ENCODE results near the gene RPL13A. TPM values are rescaled to one million over a fixed set of nuclear protein-coding genes. Genes with fewer than 3 reads are reported as not detected.
A peak's percentile ranks its signal among the peaks of the same experiment; 100 is the strongest.
"Not testable (repeated sequence)": the region's sequence is repeated elsewhere in the genome, so short reads cannot be mapped to it uniquely, and the experiment has no call there.

The RPL13A gene
- total RNA-seq, 1 donor: 4,457 TPM

GRCh38 chr19:49468746-49469447, 18.5 kb upstream of the RPL13A start:
- H3K4me1 ChIP-seq (ENCODE audit: insufficient read depth, low read length): peaks cover 59% of the 10 kb centered on the region
- H3K9me3 ChIP-seq (ENCODE audit: low read depth, low read length): no peaks in the 10 kb centered on the region
- no peaks in the 10 kb centered on the region for H3K27me3 ChIP-seq (ENCODE audit: insufficient read depth, low read length)
- no peak overlapping the region for H3K4me3 ChIP-seq (ENCODE audit: low read length)

DNA sequence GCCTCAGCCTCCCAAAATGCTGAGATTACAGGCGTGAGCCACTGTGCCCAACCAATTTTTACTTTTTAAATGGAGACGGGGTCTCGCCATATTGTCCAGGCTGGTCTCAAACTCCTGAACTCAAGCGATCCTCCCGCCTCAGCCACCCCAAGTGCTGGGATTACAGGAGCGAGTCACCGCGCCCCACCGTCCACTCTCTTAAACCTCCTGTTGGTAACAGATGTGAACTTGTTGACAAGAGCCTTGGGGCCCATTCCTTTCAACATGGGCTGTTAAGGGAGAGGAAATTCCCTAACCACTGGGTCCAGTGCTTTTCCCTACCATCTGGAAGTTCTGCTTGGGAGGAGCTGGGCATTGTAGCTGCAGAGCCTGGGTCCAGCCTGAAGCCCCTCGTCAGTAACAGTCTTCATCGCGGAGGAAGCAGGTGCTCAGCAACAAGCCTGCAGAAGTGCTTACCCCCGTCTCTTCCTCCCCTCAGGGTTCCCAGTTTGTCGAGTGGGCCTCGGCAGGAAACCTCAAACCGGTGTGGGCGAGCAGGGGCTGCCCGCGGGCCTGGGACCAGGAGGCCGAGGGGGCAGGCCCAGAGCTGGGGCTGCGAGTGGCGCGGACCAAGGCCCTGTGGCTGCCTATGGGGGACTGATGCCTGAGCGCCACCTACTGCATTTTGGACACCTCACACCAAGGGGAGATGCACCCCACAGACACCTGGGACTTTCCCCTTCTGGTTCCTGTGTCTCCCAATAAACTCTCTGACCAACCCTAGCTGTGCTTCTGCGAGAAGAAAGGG, 17.4 kb upstream of the RPL13A start:
- Histone ChIP-seq H3K9me3 (ENCODE audit: low read depth, low read length) (no peaks in the 10 kb centered on the region), H3K4me1 (ENCODE audit: insufficient read depth, low read length) (peaks cover 65% of the 10 kb centered on the region), H3K27me3 (ENCODE audit: insufficient read depth, low read length) (no peaks in the 10 kb centered on the region), H3K4me3 (ENCODE audit: low read length) (no peak overlapping the region)

- Histone ChIP-seq H3K9me3 (ENCODE audit: low read depth, low read length) (no peaks in the 10 kb centered on the region), H3K27me3 (ENCODE audit: insufficient read depth, low read length) (no peaks in the 10 kb centered on the region), H3K4me1 (ENCODE audit: insufficient read depth, low read length) (peaks cover 69% of the 10 kb centered on the region), H3K4me3 (ENCODE audit: low read length) (no peak overlapping the region)
These were observed 16.8 kb upstream of the RPL13A start for GRCh38 chr19:49470615-49470978.

DNA sequence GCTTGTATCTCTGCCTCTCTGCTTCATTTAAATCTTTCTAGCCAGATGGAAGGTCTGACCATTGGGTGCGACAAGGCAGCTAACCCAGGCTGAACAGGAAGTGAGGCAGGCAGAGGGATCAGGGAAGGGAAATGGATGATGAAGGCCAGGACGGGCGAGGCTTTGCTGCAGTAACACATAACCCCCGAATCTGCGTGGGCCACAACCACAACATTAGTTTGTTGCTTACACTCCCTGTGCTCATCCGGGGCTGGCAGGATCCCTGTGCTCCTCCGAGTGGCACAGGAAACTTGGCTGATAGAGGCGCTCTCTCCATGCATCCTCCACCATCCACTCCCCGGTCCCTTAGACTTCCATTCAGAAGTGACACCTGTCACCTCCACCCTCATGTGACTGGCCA, 14.5 kb upstream of the RPL13A start:
- H3K4me3 ChIP-seq (ENCODE audit: low read length): no peak overlapping the region
- H3K27me3 ChIP-seq (ENCODE audit: insufficient read depth, low read length): no peaks in the 10 kb centered on the region
- no peaks in the 10 kb centered on the region for H3K9me3 ChIP-seq (ENCODE audit: low read depth, low read length)
- H3K4me1 ChIP-seq (ENCODE audit: insufficient read depth, low read length): peaks cover 81% of the 10 kb centered on the region

- peaks cover 80% of the 10 kb centered on the region for H3K4me1 ChIP-seq (ENCODE audit: insufficient read depth, low read length)
- not testable (repeated sequence) for H3K27me3 ChIP-seq (ENCODE audit: insufficient read depth, low read length); H3K9me3 ChIP-seq (ENCODE audit: low read depth, low read length)
- H3K4me3 ChIP-seq (ENCODE audit: low read length): peak overlapping the region; percentile 63
These were observed 13.9 kb upstream of the RPL13A start for GRCh38 chr19:49473501-49473867.

- Histone ChIP-seq H3K27me3 (ENCODE audit: insufficient read depth, low read length) (no peaks in the 10 kb centered on the region), H3K4me3 (ENCODE audit: low read length) (peak within 1 kb of the TSS; percentile 63), H3K9me3 (ENCODE audit: low read depth, low read length) (no peaks in the 10 kb centered on the region), H3K4me1 (ENCODE audit: insufficient read depth, low read length) (peaks cover 80% of the 10 kb centered on the region)
These were observed 13.4 kb upstream of the RPL13A start, which contains the start of gene FLT3LG for GRCh38 chr19:49473868-49474541. Gene FLT3LG, plus strand, starts transcription at chr19:49474215. Its CDS starts 425 bp downstream, at chr19:49474640.

DNA sequence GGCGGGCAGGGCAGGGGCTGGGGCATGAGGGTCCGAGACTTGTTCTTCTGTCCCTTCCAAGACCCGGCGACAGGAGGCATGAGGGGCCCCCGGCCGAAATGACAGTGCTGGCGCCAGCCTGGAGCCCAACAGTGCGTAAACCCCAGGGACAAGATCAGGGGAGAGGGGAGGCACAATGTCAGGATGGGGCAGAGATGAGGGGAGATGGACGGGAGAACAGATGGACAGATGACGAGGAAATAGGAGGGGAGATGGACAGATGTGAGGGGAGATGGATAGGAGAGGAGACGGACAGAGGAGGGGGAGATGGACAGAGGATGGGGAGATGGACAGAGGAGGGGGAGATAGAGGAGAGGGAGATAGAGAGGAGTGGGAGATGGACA, 12.9 kb upstream of the RPL13A start:
- peak overlapping the region; percentile 63 for H3K4me3 ChIP-seq (ENCODE audit: low read length)
- no peaks in the 10 kb centered on the region for H3K27me3 ChIP-seq (ENCODE audit: insufficient read depth, low read length)
- no peaks in the 10 kb centered on the region for H3K9me3 ChIP-seq (ENCODE audit: low read depth, low read length)
- peaks cover 75% of the 10 kb centered on the region for H3K4me1 ChIP-seq (ENCODE audit: insufficient read depth, low read length)

DNA sequence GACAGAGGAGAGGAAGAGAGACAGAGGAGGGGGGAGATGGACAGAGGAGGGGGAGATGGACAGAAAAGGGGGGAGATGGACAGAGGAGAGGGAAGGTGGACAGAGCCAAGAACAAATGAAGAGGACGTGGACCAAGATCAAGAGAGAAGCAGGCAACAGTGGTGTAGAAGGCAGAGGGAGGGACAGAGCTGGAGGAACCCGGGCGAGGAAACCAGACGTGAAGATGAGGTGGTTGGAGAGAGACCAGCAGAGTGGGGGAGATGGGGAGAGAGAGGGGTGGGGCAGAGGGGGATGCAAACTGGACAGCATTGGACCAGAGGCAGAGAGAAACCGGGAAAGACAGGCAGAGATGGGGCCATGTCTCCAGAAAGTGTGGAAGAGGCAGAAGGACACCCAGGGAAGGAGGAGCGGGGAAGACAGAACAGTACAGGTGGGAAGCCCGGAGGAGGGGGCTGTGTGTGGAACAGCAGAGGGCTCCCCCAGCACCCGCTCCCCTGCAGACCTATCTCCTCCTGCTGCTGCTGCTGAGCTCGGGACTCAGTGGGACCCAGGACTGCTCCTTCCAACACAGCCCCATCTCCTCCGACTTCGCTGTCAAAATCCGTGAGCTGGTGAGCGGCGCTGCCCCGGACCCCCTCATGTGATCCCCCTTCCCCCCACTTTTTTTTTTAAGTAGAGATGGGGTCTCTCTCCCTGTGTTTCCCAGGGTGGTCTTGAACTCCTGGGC, 12.1 kb upstream of the RPL13A start:
- H3K4me1 ChIP-seq (ENCODE audit: insufficient read depth, low read length): peaks cover 68% of the 10 kb centered on the region
- peak overlapping the region; percentile 63 for H3K4me3 ChIP-seq (ENCODE audit: low read length)
- H3K9me3 ChIP-seq (ENCODE audit: low read depth, low read length): no peaks in the 10 kb centered on the region
- no peaks in the 10 kb centered on the region for H3K27me3 ChIP-seq (ENCODE audit: insufficient read depth, low read length)

GRCh38 chr19:49475995-49476880, 11.2 kb upstream of the RPL13A start:
- Histone ChIP-seq H3K9me3 (ENCODE audit: low read depth, low read length) (no peaks in the 10 kb centered on the region), H3K27me3 (ENCODE audit: insufficient read depth, low read length) (no peaks in the 10 kb centered on the region), H3K4me1 (ENCODE audit: insufficient read depth, low read length) (peaks cover 61% of the 10 kb centered on the region), H3K4me3 (ENCODE audit: low read length) (peak overlapping the region; percentile 63)

DNA sequence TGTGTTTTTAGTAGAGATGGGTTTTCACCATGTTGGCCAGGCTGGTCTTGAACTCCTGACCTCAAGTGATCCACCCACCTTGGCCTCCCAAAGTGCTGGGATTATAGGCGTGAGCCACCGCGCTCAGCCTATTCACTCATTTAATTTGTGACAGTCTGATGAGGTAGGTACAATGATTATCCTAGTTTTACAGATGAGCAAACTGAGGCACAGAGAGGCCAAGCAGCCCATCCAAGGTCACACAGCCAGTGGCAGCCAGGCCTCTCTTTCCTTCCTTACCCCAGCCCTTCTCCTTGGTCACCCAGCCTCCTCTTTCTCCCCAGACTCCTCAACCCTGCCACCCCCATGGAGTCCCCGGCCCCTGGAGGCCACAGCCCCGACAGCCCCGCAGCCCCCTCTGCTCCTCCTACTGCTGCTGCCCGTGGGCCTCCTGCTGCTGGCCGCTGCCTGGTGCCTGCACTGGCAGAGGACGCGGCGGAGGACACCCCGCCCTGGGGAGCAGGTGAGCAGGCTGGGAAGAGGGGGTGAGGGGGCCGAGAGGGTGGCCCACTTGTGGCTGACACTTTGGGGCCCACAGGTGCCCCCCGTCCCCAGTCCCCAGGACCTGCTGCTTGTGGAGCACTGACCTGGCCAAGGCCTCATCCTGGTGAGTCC, 7.3 kb upstream of the RPL13A start:
- Histone ChIP-seq H3K4me3 (ENCODE audit: low read length) (no peak overlapping the region), H3K27me3 (ENCODE audit: insufficient read depth, low read length) (no peaks in the 10 kb centered on the region), H3K4me1 (ENCODE audit: insufficient read depth, low read length) (peaks cover 30% of the 10 kb centered on the region), H3K9me3 (ENCODE audit: low read depth, low read length) (no peaks in the 10 kb centered on the region)

DNA sequence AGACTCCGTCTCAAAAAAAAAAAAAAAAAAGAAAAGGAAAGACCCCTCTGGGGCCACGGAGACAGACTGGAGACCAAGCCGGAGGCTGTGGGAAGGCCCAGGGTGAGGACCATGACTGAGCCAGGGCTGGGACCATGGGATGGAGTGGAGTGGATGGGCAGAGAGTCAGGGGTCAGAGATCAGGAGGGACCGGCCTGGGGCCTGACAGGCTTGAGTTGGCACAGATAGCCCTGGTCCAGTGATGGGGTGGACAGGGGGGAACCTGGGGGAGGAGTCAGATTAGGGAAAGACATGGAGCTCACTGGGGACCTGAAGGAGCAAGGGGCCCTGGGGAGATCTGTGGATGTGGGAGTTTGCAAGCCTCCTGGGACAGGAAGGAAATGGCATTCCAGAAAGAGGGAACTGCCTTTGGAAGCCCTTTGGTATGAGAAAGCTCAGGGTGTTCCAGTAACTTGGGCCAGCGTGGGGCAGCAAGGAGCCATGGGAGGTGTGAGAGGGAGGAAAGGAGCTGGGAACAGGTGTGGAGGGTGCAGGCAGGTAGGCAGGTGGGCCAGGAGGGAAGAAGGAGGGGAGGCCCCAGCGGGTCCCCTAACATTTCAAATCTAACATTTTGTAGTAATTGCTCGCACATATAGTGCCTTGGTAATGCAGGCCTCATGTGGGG, 6.3 kb upstream of the RPL13A start:
- Histone ChIP-seq H3K27me3 (ENCODE audit: insufficient read depth, low read length) (no peaks in the 10 kb centered on the region), H3K4me1 (ENCODE audit: insufficient read depth, low read length) (peaks cover 24% of the 10 kb centered on the region)

DNA sequence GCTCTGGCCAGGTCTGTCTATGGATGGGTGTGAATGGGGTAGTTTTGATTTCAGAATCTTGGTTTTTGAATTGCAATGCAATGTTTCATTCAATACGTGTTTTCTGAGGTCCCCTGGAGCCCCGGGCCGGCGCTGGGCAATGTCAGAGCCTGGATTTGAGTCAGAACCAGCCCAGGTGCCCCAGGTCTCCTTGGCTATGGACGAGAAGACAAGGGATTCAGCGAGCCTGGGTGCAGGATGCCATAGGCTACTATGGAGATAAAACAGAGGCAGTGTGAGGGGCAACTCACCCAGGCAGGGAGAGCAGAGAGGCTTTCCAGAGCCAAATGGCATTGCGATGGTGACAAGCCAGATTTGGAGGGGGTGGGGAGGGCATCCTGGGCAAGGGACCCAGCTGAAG, 1.2 kb upstream of the RPL13A start:
- peaks cover 31% of the 10 kb centered on the region for H3K4me1 ChIP-seq (ENCODE audit: insufficient read depth, low read length)
- H3K9me3 ChIP-seq (ENCODE audit: low read depth, low read length): no peaks in the 10 kb centered on the region
- no peaks in the 10 kb centered on the region for H3K27me3 ChIP-seq (ENCODE audit: insufficient read depth, low read length)
- no peak overlapping the region for H3K4me3 ChIP-seq (ENCODE audit: low read length)

More for the DNA sequence above, 6.3 kb upstream of the RPL13A start:
- H3K4me3 ChIP-seq (ENCODE audit: low read length): no peak overlapping the region
- H3K9me3 ChIP-seq (ENCODE audit: low read depth, low read length): no peaks in the 10 kb centered on the region

GRCh38 chr19:49486710-49487276, 615 bp upstream of the RPL13A start:
- Histone ChIP-seq H3K4me1 (ENCODE audit: insufficient read depth, low read length) (peaks cover 31% of the 10 kb centered on the region), H3K27me3 (ENCODE audit: insufficient read depth, low read length) (no peaks in the 10 kb centered on the region)

More at GRCh38 chr19:49486710-49487276, 615 bp upstream of the RPL13A start:
- H3K9me3 ChIP-seq (ENCODE audit: low read depth, low read length): no peaks in the 10 kb centered on the region
- no peak overlapping the region for H3K4me3 ChIP-seq (ENCODE audit: low read length)
